ENCODE results near the gene WDR18.

DNA sequence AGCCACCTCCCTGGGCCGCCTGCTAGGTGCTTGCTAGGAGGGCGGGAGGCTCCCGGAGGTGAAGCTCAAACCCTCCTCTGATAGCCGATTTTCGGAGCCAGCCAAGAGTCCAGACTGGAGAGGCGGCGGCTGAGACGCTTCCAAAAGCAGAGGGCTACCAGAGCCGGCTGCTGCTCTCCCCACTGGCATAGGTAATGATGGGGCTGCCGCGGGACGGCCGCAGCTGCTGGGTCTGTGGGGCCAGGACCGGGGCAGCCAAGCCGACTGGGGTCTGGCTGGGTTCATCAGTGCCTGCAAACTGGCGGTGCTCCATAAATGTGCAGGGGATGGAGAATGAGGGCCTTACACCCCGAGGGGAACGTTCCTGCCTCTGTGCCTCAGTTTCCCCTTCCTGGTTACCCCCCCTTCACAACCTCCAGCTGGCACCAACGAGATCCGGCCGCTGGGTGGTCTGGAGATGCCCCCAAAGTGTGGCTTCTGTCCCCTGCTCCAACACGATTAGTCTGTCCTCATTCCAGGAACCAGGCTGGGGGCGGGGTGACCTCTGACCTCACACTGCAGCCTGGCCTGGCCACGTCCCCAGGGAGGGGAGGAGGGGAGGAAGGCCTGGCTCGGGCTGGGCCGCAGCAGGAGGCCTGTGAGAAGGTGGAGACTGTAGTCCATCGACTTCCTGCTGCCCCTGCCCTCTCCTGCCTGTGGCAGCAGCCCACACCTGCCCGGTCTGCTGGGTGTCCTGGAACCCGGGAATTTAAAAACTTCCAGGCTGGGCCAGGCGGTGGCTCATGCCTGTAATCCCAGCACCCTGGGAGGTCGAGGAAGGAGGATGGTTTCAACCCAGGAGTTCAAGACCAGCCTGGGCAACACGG, 3.8 kb upstream of the WDR18 start:
- TF ChIP-seq ATF3 (IDR thresholded peaks at IDR 0.05; ENCODE audit: insufficient read depth, low read depth, low read length) = no peak
- TF ChIP-seq NANOG (IDR thresholded peaks at IDR 0.05; ENCODE audit: insufficient read depth, low read depth, low read length, poor library complexity, severe bottlenecking) = no peak
- no peak for TF ChIP-seq SP2 (IDR thresholded peaks at IDR 0.05; ENCODE audit: low read length)
- TF ChIP-seq NRF1 (IDR thresholded peaks at IDR 0.05; ENCODE audit: low read depth, low read length) = no peak
- no peak for TF ChIP-seq YY1 (IDR thresholded peaks at IDR 0.05; ENCODE audit: low read depth, low read length)

Data from H1 (cell line).